Upper lobe of left lung (tissue), 6 donors: ENCODE measurements around the gene SRGAP3. TPM values are rescaled to one million over a fixed set of nuclear protein-coding genes. Genes with fewer than 3 reads are reported as not detected.

Source experiments
- ATAC-seq, 2 donors: fragments of 200-7000 bp; cut with Tn5 transposase; one replicate each; pipeline ENCODE4 v1.9.1; 2022; ENCODE audit warnings: mild to moderate bottlenecking in 2 of 2, moderate library complexity in 2 of 2; ENCODE audit not compliant: low FRiP score in 2 of 2
- DNase-seq, 2 donors: peaks; one replicate each; pipeline ENCODE4 v3.0.0-alpha.2; 2019 to 2020
- H3K27ac ChIP-seq, 4 donors: fragments of 200-600 bp; sonication (generic); one replicate each; pipeline ENCODE4 v1.5.1; 2016 to 2019
- H3K27me3 ChIP-seq, 4 donors: fragments of 200-600 bp; sonication (generic); one replicate each; pipeline ENCODE4 v1.5.1; 2017 to 2019
- H3K36me3 ChIP-seq, 4 donors: fragments of 200-600 bp; sonication (generic); one replicate each; pipeline ENCODE4 v1.5.1; 2016 to 2019
- H3K4me1 ChIP-seq, 4 donors: fragments of 200-600 bp; sonication (generic); one replicate each; pipeline ENCODE4 v1.5.1; 2018 to 2019
- H3K4me3 ChIP-seq, 4 donors: fragments of 200-600 bp; sonication (generic); one replicate each; pipeline ENCODE4 v1.5.1; 2017 to 2019; ENCODE audit warnings: mild to moderate bottlenecking in 2 of 4, moderate library complexity in 1 of 4
- H3K9me3 ChIP-seq, 4 donors: fragments of 200-600 bp; sonication (generic); one replicate each; pipeline ENCODE4 v1.5.1; 2018 to 2019
- CTCF ChIP-seq, 6 experiments: fragments of 450-650 bp in 4 of 6; fragments of 200-600 bp in 2 of 6; sonication (generic) in 2 of 6; IDR thresholded peaks; one replicate each; pipeline ENCODE4 v1.5.1; 2016 to 2019; ENCODE audit warnings: antibody characterized with exemption in 6 of 6
- EP300 ChIP-seq, 4 donors: sonication (generic); formaldehyde crosslinking; IDR thresholded peaks; one replicate each; pipeline ENCODE4 v1.5.1; 2017; ENCODE audit warnings: antibody characterized with exemption in 4 of 4, control low read depth in 2 of 4
- POLR2A ChIP-seq, 4 donors: fragments of 450-650 bp; IDR thresholded peaks; one replicate each; pipeline ENCODE4 v1.5.1; 2016 to 2017; ENCODE audit warnings: antibody characterized with exemption in 4 of 4, mild to moderate bottlenecking in 2 of 4
- POLR2AphosphoS5 ChIP-seq, 2 donors: sonication (generic); formaldehyde crosslinking; IDR thresholded peaks; one replicate each; pipeline ENCODE4 v1.5.1; 2017; ENCODE audit warnings: antibody characterized with exemption in 2 of 2
- WGBS, 2 donors: methylation state at CpG; one replicate each; pipeline ENCODE4 v1.1.5; 2017 to 2018; 5-methylcytosine and 5-hydroxymethylcytosine counted together
- total RNA-seq, 6 donors: library from RNA; depleted of rRNA in 4 of 6; stranded (reverse); fragments of >200 nt in 4 of 6; gene quantifications; one replicate each; pipeline versions ENCODE4 v1.1.0 to v1.2.1, GENCODE V29; 2016 to 2021
- donor health status: DM: no; HTN: no; CAD: no; lungs with moderate emphysema.
- donor health status: DM: no; HTN: yes; CAD: no; lungs with severe emphysema.

SRGAP3 gene
- total RNA-seq, 6 donors from 2014 or later: 4.6 to 29.6 (median 11.4) TPM

GRCh38 chr3:9110316-9110715 lies 139.1 kb downstream of the SRGAP3 start:
- peak in 1 of 2 donors; percentile 76 for DNase-seq
- H3K4me3 ChIP-seq: no peak overlapping the region
- no peak for TF ChIP-seq CTCF (IDR thresholded peaks at IDR 0.05)
- no peak for TF ChIP-seq POLR2A (IDR thresholded peaks at IDR 0.05)
- 86 to 92% methylated on average over 9 to 12 of the region's 12 CpGs for WGBS, 2 donors
- no peak overlapping the region for H3K27ac ChIP-seq
- no peaks in the 10 kb centered on the region for H3K27me3 ChIP-seq
- peak in 1 of 2 donors; percentile 6 for ATAC-seq
- H3K4me1 ChIP-seq: no peaks in the 10 kb centered on the region
- no peaks in the 10 kb centered on the region for H3K36me3 ChIP-seq
- H3K9me3 ChIP-seq: no peaks in the 10 kb centered on the region

- H3K27ac ChIP-seq: no peak overlapping the region
- no peaks in the 10 kb centered on the region for H3K9me3 ChIP-seq
- TF ChIP-seq POLR2A (IDR thresholded peaks at IDR 0.05) (no peak), EP300 (IDR thresholded peaks at IDR 0.05) (no peak), CTCF (IDR thresholded peaks at IDR 0.05) (no peak), POLR2AphosphoS5 (IDR thresholded peaks at IDR 0.05) (no peak)
- H3K4me3 ChIP-seq: no peak overlapping the region
- WGBS, 2 donors: 68 to 76% methylated on average over 3 of the region's 3 CpGs
- ATAC-seq (peak in 1 of 2 donors; percentile 9), DNase-seq (no peak)
- H3K27me3 ChIP-seq: no peaks in the 10 kb centered on the region
- H3K36me3 ChIP-seq: no peaks in the 10 kb centered on the region
- H3K4me1 ChIP-seq: no peaks in the 10 kb centered on the region
Observed at GRCh38 chr3:9109568-9109914, 139.9 kb downstream of the SRGAP3 start.

GRCh38 chr3:9108876-9109567 lies 140.4 kb downstream of the SRGAP3 start:
- no peak for TF ChIP-seq CTCF (IDR thresholded peaks at IDR 0.05)
- Histone ChIP-seq H3K4me3 (no peak overlapping the region), H3K9me3 (no peaks in the 10 kb centered on the region), H3K27ac (no peak overlapping the region), H3K27me3 (no peaks in the 10 kb centered on the region), H3K4me1 (no peaks in the 10 kb centered on the region), H3K36me3 (no peaks in the 10 kb centered on the region)
- ATAC-seq (peak in 1 of 2 donors; percentile 30), DNase-seq (no peak)
- WGBS, 2 donors: 63 to 68% methylated on average over 8 of the region's 8 CpGs

- ATAC-seq (no peak), DNase-seq (no peak)
- 67 to 83% methylated on average over 1 of the region's 1 CpG for WGBS, 2 donors
- no peaks in the 10 kb centered on the region for H3K4me1 ChIP-seq
- H3K4me3 ChIP-seq: no peak overlapping the region
- no peak overlapping the region for H3K27ac ChIP-seq
- H3K36me3 ChIP-seq: no peaks in the 10 kb centered on the region
- H3K9me3 ChIP-seq: no peaks in the 10 kb centered on the region
- TF ChIP-seq CTCF (IDR thresholded peaks at IDR 0.05) (no peak), EP300 (IDR thresholded peaks at IDR 0.05) (no peak)
- H3K27me3 ChIP-seq: no peaks in the 10 kb centered on the region
Observed at GRCh38 chr3:9107738-9108137, 141.7 kb downstream of the SRGAP3 start.

- Histone ChIP-seq H3K4me1 (no peaks in the 10 kb centered on the region), H3K9me3 (no peaks in the 10 kb centered on the region), H3K27ac (no peak overlapping the region), H3K27me3 (no peaks in the 10 kb centered on the region), H3K4me3 (no peak overlapping the region), H3K36me3 (no peaks in the 10 kb centered on the region)
- WGBS, 2 donors: 40 to 50% methylated on average over 1 of the region's 1 CpG
- DNase-seq (no peak), ATAC-seq (no peak)
- TF ChIP-seq POLR2A (IDR thresholded peaks at IDR 0.05) (no peak), EP300 (IDR thresholded peaks at IDR 0.05) (no peak), CTCF (IDR thresholded peaks at IDR 0.05) (no peak), POLR2AphosphoS5 (IDR thresholded peaks at IDR 0.05) (no peak)
Observed at GRCh38 chr3:9105421-9105820, 144.0 kb downstream of the SRGAP3 start.
